HG03469 (cell line): ENCODE measurements around the gene GIPC3.
A peak's percentile ranks its signal among the peaks of the same experiment; 100 is the strongest.
"Not testable (repeated sequence)": the region's sequence is repeated elsewhere in the genome, so short reads cannot be mapped to it uniquely, and the experiment has no call there.

Experiments used
- ATAC-seq: cut with Tn5 transposase; IDR thresholded peaks from one replicate; pipeline ENCODE4 v1.9.1; 2021; ENCODE audit warnings: mild to moderate bottlenecking, moderate library complexity, moderate number of reproducible peaks; ENCODE audit not compliant: unreplicated experiment

Gene GIPC3

DNA sequence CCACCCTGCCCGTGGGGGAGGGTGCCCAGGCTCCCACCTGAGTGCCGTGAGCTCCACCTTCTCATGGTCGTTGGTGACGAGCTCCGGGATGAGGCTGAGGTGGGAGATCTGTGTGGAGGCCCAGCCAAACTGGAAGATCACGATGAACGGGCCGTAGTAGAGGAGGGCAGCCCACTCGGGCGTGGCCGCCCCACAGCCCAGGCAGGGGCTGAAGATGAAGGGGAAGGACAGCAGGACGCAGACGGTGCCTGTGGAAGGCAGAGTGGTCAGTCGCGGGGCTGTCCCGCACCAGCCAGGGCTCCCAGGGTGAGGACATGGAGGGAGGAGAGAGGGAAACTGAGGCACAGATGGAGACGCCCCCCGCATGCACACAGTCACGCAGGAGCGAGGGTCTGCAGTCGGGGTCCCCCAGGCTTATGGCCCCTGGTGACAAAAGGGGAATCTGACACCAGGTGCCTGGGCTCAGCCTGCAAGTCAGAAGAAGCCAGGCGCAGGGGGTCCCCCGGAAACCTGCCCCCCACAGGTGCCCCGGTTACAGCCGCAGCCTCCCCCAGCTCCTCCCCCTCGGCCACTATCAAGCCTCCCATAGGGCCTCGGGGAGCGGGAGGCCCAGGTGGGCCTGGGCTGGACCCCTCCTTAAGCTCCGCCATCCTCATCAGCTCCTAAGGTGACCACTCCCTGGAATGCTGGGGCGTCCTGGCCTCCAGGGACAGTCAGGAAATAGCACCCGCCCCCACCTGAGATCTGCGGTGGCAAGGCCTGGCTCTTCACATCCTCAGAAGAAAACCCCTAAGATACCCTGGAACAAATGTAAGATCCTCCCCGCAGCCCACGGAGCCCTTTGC is 34.1 kb upstream of the GIPC3 start:
- no peak for ATAC-seq

DNA sequence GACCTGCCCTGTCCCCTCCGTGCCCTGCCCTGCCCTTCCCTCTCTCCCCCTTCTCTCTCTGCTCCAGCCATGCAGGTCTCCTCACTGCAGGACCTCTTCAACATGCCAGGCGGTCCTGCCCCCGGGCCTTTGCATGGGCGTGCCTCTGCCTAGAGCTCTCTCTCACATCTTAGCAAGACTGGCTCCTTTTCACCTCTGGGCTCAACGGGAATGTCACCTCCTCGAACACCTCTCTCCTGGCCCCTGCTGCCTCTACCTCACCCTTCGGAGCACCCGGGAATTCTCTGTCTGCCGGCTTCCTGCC is 33.5 kb upstream of the GIPC3 start:
- no peak for ATAC-seq

DNA sequence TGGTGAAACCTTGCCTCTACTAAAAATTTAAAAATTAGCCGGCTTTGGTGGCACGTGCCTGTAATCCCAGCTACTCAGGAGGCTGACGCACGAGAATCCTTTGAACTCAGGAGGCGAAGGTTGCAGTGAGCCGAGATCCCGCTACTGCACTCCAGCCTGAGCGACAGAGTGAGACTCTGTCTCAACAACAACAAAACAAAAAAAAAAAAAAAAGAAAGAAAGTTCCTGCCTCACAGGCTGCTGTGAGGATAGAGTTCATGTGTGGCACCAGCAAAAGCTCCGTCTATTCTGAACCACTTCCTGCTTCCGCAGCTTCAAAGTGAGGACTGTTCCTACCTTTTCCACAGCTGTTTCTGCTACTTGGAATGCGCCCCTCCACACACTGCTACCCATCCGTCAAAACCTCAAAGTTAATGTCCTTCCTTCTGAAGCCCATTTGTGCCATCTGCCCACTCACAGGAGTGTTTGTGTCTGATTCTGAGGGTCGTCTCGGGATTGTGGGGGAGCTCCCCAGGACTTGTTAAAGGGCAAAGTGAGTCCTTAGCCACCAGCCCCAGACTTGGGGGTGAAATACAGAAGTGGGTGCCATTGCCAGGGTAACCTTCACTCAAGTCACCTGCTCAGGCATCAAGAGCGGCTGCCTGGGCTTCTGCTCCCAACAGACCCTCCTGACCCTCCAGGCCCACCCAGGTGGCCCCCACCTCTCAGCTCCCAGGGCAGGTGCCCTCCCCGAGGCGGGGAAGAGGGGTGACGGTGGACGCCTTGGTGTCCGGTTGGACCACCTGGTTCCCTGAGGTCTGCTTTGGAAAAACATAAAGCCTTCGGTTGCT is 30.8 kb upstream of the GIPC3 start:
- no peak for ATAC-seq

DNA sequence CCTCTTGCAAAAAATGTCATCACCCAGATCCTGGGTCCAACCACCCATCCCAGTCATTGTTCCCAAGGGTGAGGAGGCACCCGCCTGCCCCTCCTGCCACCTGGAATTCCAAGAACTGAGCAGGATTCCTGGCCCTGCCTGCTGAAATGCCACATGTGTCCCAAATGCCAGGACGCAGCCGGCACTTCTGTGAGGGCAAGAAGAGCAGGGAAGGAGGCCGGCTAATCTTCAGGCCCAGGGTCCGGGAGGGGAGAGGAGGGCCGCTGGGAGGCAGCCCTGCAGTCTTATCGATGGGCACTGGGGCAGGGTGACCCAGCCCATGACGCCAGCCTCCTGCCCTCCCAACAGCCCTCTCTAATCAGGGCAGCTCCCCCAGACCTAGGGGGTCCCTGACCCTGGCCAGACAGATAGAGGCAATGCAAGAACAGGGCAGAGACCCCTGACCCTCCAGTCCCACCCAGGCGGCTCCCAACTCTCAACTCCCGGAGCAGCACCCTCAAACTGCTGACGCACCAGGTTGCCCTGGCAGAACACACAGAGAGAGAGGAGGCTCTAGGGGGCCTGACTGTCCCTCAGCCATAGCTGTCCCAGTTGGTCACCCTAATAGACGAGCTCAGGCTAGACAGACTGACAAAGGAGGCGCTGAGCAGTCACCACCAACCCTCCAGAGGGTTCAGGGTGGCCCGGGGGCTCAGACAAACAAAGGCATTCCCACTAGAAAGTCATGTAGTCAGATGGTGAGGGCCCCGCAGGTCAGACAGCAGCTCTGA is 29.4 kb upstream of the GIPC3 start:
- no peak for ATAC-seq

DNA sequence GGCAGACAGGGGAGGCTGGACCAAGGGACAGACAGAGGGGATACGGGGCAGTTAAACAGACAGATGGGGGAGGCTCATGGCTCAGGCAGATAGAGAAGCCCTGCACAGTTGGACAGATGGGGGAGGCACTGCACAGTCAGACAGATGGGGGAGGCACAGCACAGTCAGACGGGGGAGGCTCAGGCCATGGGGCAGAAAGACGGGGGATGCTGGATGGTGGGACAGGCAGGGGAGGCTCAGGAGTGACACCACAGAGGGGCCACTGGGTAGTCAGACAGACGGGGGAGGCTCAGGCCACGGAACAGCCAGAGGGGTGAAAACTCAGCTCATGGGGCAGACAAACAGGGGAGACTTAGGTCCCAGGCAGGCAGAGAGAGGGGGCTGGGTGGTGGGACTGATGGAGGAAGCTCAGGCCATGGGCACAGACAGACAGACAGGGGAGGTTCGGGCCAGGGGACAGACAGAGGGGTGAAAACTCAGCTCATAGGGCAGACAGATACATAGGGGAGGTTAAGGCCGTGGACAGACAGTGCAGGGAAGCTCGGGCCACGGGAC is 28.8 kb upstream of the GIPC3 start:
- ATAC-seq: no peak

DNA sequence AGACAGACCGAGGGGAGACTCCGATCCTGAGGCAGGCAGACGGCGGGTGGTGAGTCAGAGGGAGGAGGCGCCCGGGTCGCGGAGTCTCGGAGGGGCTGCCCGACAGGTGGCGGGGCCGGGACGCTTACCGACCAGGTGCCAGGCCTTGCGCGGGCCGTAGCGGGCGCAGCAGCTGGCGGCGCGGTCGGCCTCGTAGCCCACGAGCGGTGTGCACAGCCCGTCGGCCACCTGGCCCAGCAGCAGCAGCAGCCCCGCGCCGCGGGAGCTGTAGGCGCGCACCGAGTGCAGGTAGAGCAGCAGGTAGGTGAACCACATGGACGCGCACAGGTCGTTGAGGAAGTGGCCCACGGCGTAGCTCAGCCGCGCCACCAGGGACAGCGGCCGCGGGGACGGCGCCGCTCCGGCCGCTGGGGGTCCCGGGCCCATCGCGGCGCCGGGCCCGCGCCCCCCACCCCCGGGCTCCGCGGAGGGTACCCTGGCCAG is 28.3 kb upstream of the GIPC3 start:
- ATAC-seq: peak; percentile 10

DNA sequence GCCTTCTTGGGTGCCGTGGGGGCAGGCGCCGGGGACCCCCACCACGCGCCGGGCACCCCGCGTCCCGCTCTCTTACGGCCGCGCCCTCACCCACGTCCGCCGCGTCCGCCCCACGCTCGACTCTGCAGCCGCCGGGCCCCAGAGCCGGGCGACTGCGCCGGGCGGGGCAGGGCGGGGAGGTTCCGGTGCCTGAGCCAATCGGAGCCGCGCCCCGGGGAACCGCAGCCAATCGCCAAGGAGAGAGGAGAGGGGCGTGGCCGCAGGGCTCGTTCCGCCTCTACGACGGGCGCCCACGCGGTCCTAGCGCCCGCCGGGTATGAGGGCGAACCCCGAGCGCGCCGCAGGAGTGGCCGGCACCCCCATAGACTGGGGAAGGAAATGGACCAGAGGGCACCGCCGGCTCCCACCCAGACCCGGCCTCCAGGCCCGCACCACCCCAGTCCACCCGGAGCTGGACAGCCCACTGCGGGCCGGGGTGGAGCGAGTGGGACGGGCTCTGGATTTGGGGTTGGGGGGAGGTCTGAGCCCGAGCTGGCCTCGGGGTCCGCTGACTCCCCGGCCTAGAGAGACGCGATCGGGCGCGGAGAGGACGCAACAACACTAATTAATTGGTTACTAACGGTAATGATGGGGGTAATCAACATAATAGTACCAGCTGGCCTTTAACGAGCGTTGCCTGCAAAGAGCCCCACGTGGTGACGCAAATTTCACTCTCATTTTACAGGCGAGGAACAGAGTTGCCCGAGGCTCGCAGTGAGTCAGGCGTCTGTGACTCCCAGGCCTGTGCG is 27.6 kb upstream of the GIPC3 start, which contains the start of gene MFSD12:
Gene MFSD12, minus strand, starts transcription at position 126 of the 788 bp plus-strand sequence. CDS start 183 bp downstream, outside the sequence.
- ATAC-seq: peak; percentile 62

DNA sequence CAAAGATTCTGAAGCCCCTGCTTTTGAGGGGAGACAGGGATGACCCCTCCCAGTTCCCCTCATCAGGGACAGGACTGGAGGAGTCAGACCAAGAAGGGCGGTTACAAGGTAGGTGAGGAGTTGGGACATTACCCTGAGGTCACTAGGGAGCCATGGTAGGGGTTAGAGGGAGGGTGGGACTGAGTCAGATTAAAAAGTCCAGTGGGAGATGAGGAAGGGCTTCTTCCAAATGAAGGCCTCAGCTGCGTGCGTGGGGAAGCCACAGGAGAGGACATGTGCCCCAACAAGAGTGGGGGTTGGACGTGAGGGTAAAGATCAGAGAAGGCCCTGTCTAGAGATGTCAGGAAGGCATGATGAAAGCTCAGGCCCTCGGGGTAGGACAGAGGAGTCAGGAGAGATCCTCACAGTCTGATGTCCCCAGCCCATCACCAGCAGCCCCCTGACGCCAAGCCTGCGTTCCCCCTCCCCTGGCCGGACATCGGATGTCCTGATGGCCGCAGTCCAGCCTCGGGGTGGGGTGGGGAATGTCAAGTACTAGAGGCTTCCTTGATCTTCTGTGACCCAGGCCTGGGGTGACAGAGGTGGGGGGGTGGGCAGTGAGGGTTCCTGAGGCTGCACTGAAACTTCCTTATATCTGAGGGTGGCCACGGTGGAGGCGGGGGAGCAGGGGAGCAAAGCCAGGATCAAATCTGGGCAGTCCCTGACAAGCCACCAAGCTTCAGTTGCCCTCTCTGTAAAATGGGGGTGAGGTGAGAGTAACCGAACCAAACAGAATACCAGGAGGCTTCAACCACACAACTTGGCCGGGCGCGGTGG is 21.4 kb upstream of the GIPC3 start:
- ATAC-seq: no peak

DNA sequence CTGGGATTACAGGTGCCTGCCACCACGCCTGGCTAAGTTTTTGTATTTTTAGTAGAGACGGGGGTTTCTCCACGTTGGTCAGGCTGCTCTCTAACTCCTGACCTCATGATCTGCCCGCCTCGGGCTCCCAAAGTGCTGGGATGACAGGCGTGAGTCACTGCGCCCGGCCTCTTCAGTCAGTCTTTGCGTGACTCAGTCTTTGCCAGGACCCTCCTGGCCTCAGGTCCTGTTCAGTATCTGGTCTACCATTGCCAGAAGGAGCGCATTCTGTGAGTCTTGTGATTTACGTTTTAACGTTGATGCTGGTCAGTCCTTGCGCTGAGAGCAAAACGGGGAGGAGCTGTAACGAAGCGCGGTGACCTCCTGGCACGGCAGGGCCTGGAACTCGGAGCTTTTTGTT is 20.1 kb upstream of the GIPC3 start:
- ATAC-seq: no peak

DNA sequence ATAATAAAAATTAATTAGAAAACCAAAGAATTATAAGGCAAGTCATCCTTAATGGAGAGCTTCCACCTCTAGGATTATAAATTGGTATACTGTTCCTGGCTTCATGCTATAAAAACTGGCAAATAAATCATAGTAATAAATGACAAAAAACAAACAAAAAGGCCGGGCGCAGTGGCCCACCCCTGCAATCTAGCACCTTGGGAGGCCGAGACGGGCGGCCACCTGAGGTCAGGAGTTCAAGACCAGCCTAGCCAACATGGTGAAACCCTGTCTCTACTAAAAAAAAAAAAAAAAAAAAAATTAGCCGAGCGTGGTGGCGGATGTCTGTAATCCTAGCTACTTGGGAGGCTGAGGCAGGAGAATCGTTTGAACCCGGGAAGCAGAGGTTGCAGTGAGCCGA is 15.2 kb upstream of the GIPC3 start:
- ATAC-seq: not testable (repeated sequence)

DNA sequence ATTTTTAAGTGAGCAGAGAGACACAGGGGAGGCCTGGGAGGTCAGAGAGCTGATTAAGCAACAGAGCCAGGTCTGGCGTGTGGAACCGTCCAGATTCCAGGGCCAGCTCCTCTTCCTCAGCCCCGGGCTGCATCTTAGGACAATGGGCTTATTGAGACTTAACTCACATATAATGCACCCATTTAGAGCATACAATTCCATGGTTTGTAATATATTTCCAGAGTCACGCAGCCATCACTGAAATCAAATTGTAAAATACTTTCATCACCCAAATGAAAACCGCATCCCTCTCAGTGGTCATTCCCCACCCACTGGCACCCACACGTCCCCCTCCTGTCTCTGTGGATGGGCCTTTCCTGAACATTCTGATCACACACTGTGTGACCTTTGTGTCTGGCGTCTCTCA is 14.7 kb upstream of the GIPC3 start:
- ATAC-seq: no peak

DNA sequence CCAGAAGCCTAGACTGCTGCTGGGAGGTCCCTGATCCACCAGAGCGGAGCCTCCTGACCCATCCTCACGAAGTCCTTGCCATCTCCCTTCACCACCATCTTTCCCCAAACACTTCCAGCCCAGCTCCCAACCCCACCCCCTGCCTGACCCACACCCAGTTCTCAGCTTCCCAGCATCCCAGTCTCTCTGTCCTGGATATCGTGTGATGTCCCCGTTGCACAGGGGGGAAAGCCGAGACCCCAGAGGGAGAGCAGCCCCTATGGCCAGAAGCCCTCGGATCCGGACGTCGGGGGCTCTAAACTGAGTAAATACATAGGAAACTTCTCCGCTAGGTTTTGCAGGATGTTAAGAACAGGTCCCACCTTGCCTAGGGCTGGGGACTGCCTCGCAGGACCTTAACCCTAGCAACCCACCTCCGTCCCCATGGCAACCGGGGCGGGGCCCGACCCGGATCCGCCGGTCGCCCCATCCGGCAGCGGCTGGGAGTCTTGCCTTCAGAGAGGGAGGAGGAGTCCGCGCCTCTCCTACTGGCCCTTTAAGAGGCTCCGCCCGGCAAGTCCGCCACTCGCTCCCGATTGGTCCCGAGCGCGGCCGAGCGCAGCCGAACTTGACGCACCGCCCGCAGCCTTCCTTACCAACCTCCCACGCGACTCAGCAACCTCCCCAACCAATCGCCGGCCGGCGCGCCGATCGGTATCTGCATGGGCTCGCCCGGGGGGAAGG is 13.0 kb upstream of the GIPC3 start:
- peak; percentile 76 for ATAC-seq

DNA sequence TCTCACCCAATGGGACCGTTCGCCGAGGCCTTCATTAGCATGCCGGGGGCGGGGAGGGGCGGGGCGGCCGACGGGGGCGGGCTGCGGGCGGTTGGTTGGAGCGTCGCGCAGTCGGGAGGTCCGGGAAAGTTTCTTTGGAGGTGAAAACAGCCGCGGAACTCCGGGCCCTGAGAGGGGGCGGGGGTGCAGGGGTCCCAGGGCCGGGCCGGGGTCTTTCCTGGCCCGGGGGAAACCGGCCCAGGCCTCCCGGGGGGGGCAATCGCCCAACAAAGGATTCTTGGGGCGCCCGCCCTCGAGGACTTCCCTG is 12.5 kb upstream of the GIPC3 start, which contains the start of gene HMG20B:
Gene HMG20B, plus strand, starts transcription at position 90 of the 307 bp plus-strand sequence. CDS start 366 bp downstream, outside the sequence.
- ATAC-seq: no peak

DNA sequence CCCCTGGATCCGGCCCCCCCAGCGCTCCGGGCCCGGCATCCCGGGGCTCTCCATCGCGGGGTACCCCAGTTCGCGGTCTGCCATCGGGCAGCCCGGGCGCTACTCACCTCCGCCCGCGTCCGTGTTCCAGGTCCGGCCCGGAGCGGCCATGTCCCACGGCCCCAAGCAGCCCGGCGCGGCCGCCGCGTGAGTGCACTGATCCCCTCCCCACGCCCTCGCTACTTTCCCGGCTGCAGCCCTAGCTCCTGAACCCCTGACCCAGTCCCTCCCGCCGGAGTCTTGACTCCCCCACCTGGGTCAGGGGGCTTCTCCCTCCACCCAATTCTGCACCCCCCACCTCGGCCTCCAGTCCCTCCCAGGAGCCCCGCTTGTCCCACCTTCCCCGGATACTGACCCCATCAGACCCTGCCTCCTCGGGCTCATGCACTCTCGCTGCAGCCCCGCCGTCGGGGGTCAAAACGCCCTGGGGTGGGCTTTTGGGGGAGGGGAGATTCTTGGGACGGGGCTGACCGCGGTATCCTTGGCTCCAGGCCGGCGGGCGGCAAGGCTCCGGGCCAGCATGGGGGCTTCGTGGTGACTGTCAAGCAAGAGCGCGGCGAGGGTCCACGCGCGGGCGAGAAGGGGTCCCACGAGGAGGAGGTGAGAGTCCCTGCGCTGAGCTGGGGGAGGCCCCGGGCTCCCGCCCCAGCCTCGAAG is 12.0 kb upstream of the GIPC3 start:
- ATAC-seq: no peak

DNA sequence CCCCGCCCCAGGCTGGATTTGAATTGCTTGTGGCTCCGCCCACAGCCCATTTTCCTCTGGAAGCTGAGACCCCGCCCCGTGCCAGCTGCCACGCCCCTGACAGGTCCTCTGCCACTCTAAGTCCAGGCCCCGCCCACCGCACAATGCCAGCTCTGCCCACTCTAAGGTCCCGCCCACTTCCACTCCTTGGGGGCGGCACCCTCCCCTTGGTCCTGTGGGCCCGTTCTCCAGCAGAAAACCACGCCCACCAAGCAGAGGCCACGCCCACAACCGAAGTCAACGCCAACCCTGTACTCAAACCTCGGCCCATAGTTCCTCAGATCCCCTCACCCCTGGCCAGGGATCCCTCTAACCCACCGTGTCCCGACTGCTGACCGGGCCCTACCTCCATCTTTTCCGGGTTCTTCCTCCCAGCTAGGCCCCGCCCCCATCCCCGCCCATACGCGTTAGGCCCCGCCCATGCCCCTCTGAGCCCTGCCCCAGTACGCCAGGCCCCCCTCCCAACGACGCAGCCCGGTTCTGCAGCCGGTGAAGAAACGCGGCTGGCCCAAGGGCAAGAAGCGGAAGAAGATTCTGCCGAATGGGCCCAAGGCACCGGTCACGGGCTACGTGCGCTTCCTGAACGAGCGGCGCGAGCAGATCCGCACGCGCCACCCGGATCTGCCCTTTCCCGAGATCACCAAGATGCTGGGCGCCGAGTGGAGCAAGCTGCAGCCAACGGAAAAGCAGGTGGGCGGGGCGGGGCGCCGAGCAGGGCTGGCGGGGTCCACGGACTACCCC is 11.2 kb upstream of the GIPC3 start:
- no peak for ATAC-seq

DNA sequence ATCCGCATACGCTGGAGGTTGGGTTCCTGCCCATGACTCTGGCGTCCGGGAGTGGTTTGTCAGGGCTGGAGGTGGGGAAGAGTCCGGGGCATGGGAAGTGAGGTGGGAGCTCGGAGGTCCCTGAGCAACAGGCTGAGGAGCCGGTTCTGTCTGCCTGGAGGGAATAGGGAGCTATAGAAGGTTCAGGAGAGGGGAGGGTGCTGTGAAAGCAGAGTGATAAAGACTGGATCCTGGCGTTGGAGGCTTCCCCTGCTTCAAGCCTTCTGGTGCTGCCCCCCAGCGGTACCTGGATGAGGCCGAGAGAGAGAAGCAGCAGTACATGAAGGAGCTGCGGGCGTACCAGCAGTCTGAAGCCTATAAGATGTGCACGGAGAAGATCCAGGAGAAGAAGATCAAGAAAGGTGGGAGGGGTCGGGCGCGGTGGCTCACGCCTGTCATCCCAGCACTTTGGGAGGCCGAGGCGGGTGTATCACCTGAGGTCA is 10.0 kb upstream of the GIPC3 start:
- no peak for ATAC-seq
